NCI-H2171 (cell line): ENCODE results near the gene VCL.
"Not testable (repeated sequence)": the region's sequence is repeated elsewhere in the genome, so short reads cannot be mapped to it uniquely, and the experiment has no call there.

Experiments used
- DNase-seq: peaks from one replicate; lab custom pipeline; 2025; lab: John Stamatoyannopoulos, UW

The VCL gene

DNA sequence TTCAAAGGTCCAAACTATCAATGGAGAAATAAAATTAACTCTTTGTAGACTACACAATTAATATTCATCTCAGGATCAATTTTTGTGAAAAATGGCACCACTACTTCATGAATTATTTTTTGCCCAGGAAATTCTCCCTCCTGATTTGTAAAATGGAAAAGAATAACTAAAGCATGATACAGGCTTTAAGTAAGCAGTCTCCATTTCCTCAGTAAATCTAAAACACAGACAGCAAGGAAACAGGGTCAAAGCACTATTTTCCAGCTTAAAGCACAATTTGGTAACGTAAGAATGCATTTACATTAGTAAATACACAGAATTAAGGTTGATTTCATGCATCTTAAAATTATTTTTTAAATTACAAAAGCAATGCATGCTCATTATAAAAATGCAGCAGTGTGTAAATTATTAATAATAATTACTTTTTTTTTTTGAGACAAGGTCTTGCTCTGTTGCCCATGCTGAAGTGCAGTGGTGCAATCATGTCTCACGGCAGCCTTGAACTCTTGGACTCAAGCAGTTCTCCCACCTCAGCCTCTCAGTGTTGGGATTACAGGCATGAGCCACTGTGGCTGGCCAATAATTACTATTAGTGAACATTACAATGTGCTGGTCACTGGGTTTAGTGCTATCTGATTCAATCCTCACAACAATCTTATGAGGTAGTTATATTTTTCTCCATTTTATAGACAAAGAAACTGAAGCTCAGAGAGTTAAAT lies 26.1 kb upstream of the VCL start:
- DNase-seq, result no peak

DNA sequence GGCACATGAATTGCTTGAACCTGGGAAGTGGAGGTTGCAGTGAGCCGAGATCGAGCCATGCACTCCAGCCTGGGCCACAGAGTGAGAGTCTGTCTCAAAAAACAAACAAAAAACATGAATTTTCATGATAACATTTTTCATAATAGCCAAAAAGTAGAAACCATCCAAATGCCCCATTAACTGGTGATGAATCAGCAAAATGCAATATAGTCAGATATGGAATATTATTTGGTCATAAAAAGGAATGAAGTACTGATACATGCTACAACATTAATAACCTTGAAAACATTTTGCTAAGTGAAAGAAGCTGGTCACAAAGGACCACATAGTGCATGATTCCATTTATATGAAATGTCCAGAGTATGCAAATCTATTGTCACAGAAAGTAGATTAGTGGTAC lies 24.5 kb upstream of the VCL start:
- no peak for DNase-seq

DNA sequence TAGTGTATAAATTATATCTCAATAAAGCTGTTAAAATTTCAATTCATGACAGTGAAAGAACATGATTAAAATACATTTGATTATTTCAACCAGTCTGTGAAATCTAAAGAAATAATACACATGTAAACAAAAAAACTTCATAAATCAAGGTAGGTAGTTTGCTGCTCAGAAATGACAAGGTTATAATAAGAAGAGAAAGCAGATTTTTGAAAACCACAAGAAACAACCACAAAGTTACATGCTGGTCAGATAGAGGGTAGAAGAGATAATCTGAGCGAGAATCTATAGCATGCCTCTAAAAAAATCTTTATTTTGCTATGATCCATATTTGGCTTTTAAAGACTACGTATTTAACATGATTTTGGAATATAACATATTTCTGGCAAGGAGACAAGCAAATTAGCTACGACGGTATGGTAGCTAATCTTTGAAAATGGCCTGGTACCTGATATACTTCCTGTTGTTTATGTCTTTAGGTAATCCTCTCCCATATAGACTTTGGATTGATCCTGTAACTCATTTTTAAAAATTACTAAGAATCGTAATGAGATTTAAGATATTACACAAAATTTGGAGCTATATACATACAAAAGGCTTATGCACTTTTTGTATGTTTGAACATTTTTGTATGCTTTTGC lies 23.5 kb upstream of the VCL start:
- no peak for DNase-seq

DNA sequence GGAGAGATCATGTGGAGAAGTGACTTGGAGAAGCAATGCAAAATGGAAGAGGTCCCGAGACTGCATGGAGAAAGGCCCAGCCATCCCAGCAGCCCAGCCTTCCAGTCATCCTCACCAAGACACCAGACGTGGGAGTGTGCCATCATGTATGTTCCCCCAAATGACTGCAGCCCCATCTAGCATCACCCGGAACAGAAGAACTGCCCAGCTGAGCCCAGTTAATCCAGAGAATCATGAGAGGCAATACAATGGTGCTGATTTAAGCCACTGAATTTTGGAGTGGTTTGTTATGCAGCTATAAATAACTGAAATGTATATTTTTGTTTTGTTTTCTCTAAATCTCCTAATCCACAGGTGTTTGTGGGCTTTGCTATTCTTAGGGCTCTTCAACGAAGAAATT lies 22.5 kb upstream of the VCL start:
- no peak for DNase-seq

GRCh38 chr10:73979141-73979808 lies 18.6 kb upstream of the VCL start:
- DNase-seq, result no peak

GRCh38 chr10:73979809-73980433 lies 18.0 kb upstream of the VCL start:
- no peak for DNase-seq

- DNase-seq, result no peak
Observed at GRCh38 chr10:73981812-73982211, 16.1 kb upstream of the VCL start.

DNA sequence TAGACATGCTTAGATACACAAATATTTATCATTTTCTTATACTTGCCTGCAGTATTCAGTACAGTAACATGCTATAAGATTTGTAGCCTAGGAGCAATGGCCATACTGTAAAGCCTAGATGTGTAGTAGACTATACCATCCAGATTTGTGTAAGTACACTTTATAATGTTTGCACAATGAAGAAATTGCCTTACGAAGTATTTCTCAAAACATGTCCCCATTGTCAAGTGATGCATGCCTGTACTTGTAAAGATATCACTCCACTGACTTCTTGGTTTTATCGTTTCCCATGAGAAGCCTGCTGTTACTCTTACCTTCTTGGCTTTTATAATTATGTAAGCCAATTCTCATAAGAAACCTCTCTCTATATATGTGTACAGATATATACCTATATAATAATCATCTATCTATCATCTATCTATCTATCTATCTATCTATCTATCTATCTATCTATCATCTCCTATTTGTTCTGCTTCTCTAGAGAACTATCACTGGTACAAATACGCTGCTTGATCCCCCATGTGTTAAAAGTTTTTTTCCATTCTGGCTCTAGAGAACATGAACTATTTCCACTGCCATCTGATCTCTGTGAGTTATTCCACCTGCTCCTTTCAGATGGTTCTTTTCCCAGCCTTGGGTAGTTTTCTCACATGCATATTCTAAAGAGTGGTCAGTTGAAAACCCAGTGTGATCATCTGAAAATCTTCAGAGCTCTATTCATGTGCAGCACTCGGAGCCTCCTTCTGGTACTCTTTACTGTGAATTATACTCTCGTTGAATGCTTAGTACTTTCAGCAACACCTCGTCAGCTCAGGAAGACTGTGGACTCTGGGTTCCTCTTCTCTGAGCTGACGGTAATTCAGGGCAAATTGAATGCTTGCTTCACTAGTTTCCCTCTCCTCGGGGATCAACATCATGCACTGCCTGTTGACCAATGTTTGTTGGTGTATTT lies 14.5 kb upstream of the VCL start:
- DNase-seq, result no peak

GRCh38 chr10:73989594-73990150 lies 8.2 kb upstream of the VCL start:
- DNase-seq, result no peak

DNA sequence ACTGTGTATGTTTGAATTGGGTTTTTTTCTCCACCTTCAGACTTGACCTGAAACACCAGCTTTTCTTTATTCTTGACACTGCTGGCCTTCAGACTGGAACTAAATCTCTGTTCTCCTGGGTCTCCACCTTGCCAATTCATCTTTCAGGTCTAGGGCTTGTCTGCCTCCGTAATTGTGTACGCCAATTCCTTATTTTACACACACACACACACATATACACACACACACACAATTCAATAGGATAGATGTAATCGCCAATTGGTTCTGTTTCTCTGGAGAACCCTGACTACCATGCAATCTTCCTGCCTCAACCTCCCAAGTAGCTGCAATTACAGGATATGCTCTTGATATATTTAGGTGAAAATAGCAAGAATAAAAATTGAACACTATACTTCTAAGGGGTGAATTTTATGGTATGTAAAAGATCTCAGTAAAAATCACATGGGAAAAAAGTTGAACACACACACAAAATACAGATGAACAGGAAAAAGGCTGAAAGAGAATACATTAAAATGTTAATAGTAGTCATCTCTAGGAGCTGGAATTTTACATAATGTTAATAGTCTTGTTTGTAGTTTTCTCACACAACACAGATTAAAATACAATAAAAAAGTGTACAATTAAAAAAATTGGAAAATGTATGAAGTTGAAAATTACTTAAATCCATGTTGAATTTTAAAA lies 6.6 kb upstream of the VCL start:
- no peak for DNase-seq

DNA sequence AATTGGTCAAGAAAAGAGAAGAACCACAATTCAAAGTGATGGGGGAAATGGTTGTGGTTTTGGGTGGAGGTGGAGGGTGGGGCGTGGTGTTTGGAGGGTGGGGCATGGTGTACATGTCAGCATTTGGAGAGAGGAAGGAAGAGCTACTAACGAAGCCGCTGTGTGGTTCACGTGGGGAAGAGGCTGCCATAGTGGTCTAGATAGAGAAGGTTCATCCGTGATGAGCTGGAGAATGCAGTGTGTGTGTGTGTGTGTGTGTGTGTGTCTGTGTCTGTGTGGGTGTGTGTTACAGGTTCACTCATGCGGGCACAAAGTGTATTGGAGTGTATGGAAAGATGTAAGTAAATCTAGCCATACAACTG lies 6.1 kb upstream of the VCL start:
- DNase-seq, result no peak

DNA sequence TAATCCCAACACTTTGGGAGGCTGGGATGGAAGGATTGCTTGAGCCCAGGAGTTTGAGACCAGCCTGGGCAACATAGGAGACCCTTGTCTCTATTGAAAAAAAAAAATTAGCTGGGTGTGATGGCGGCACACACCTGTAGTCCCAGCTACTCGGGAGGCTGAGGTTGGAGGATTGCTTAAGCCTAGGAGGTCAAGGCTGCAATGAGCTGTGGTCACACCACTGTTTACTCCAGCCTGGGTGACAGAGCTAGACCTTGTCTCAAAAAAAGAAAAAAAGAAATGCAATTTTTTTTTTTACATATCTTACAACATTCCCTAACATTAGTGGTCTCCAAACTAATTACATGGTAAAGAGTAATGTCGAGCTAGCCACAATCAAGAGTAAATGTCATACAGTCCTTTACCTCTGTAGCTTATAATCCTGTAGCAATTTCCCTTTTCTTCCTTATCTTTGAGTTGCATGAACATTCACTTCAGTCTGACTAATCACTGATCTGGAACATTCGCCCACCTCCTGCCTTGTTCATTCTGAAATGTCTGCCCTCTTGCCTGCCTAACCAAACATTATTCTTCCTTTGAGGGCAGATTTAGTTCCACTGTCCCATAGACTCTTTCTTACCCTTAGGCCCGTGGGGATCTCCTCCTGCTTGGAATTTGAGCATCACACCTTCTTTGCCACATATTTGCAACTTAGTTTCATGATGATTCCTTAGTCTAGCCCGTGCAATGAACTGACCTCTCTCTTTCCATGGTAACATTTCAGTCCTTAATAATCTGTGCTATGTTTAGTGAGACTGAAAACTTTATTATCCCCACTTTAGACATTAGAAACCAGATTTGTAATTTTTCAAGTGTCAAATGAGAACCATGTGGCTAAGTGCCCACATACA lies 4.8 kb upstream of the VCL start:
- DNase-seq, result no peak

- DNase-seq, result no peak
Observed at GRCh38 chr10:73995035-73995358, 2.9 kb upstream of the VCL start.

- DNase-seq, result peak; percentile 65
Observed at GRCh38 chr10:73997461-73997786, 492 bp upstream of the VCL start.

DNA sequence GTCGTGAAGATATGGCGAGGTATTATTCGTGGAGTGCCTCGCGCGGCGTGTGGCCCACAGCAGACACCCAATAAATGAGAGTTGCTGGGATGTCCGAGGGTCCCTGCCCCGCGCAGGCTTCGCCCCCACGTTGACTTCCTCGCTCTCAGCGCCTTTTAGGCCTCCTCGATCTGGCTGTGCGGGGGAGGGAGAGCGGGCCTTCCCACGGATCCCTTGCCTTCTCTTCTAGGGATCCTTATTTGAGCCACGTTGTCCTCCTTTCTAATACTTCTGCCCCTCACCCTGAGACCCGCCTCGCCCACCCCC lies 660 bp downstream of the VCL start:
- no peak for DNase-seq

DNA sequence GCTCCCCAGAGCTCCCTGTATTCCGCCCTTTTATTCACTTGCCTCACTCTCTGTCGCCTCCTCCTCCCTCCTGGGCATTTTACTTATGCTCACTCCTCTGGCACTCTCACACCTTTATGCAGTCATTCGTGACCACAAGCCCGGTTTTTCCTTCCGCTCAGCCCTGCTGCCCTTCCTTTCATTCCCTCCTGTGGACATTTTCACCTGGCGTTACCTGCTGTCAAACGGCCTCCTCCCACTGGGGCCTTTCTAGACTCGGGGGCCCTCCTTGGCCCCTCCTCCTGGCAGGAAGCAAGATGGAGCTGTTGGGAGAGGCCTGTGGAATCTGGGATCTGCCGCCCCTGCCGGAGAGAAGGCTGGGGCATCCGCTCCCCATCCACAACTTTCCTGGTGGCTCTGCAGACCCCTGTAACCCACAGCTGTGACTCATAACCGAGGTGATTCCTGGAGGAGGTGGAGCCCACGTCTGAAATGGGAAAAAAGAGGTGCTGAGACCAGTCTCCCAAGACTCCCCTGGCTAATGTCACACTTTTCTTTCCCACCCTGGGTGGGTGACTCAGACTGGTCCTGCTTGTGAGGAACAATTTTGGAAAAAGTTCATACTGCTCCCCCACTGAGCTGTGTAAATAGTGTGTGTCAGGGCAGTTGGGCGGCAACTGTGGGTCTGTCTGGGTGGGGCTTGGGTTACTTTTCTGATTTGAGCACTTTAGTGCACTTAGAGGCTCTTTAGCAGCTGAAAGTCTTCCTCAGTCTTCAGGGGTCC lies 1.2 kb downstream of the VCL start:
- no peak for DNase-seq

DNA sequence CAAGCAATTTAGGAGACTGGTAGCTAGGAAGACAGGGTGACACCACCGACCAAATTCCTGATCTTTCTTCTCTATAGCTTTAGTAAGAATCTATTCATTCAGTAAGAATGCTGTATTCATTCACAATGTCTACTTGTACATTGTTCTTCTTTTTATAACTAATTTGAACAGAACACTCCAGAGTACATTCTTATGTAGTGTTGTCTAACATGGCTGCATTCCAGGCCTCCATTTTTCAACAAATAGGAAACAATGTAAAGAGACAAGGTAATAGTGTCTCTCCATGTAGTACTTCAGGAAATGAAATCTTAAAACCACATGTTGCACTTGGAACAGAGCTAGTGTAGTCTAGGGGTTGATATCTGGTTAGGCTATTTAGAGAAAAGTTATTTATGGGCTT lies 1.8 kb downstream of the VCL start:
- DNase-seq, result no peak

GRCh38 chr10:74000244-74000643 lies 2.3 kb downstream of the VCL start:
- not testable (repeated sequence) for DNase-seq

GRCh38 chr10:74000892-74001669 lies 3.2 kb downstream of the VCL start:
- no peak for DNase-seq
